Esophagus squamous epithelium (tissue), 5 donors: Measurements from ENCODE around the gene SPAG9. TPM values are rescaled to one million over a fixed set of nuclear protein-coding genes. Genes with fewer than 3 reads are reported as not detected.
A peak's percentile ranks its signal among the peaks of the same experiment; 100 is the strongest.

ENCODE experiments used
- DNase-seq: peaks from one replicate; lab custom pipeline; 2025; lab: John Stamatoyannopoulos, UW
- H3K27ac ChIP-seq, 4 donors: fragments of 200-600 bp; sonication (generic); one replicate each; pipeline ENCODE4 v1.5.1; 2016 to 2019; ENCODE audit warnings: mild to moderate bottlenecking in 1 of 4
- H3K27me3 ChIP-seq, 4 donors: fragments of 200-600 bp; sonication (generic); 1 replicate in 3 of 4; 2 replicates in 1 of 4; pipeline versions ENCODE4 v1.5.1 to v1.6.0; 2017 to 2021; ENCODE audit warnings: antibody characterized with exemption in 1 of 4
- H3K36me3 ChIP-seq, 3 donors: fragments of 200-600 bp; sonication (generic); one replicate each; pipeline ENCODE4 v1.5.1; 2016 to 2019
- H3K4me1 ChIP-seq, 3 donors: fragments of 200-600 bp; sonication (generic); one replicate each; pipeline ENCODE4 v1.5.1; 2017 to 2019
- H3K4me3 ChIP-seq, 4 donors: fragments of 200-600 bp; sonication (generic); 1 replicate in 3 of 4; 2 replicates in 1 of 4; pipeline ENCODE4 v1.5.1; 2016 to 2019; ENCODE audit warnings: mild to moderate bottlenecking in 2 of 4, moderate library complexity in 1 of 4
- H3K9me3 ChIP-seq, 3 donors: fragments of 200-600 bp; sonication (generic); one replicate each; pipeline ENCODE4 v1.5.1; 2016 to 2019
- CTCF ChIP-seq, 6 experiments: fragments of 450-650 bp in 4 of 6; fragments of 200-600 bp in 2 of 6; sonication (generic) in 2 of 6; IDR thresholded peaks; one replicate each; pipeline ENCODE4 v1.5.1; 2016 to 2019; ENCODE audit warnings: antibody characterized with exemption in 6 of 6, mild to moderate bottlenecking in 4 of 6, moderate library complexity in 4 of 6
- POLR2A ChIP-seq, 4 donors: fragments of 450-650 bp; IDR thresholded peaks; one replicate each; pipeline ENCODE4 v1.6.1; 2017; ENCODE audit warnings: antibody characterized with exemption in 4 of 4, mild to moderate bottlenecking in 4 of 4, moderate library complexity in 3 of 4
- WGBS, 2 donors: methylation state at CpG; one replicate each; pipeline ENCODE4 v1.1.5; 2018; 5-methylcytosine and 5-hydroxymethylcytosine counted together
- intact Hi-C: fragments of 100-400 bp; cut with DNase I; formaldehyde crosslinking; loops from one replicate; pipeline ENCODE4 v1.15.0; 2022
- total RNA-seq, 4 donors: library from RNA; depleted of rRNA; stranded (reverse); fragments of >200 nt; gene quantifications; one replicate each; pipeline ENCODE4 v1.1.0, GENCODE V29; 2016
- donor health status: DM: yes; HTN: yes; CAD: no.

The SPAG9 gene
- total RNA-seq, 4 donors from 2014 or later = 25.6 to 88.5 (median 49.9) TPM

GRCh38 chr17:50961282-50962220, 159.1 kb downstream of the SPAG9 start:
- Histone ChIP-seq H3K4me1 (peaks cover 0 to 10% (median 0%) of the 10 kb centered on the region in 3 donors), H3K4me3 (no peak overlapping the region), H3K9me3 (no peaks in the 10 kb centered on the region), H3K36me3 (peaks cover 0 to 78% (median 0%) of the 10 kb centered on the region in 3 donors), H3K27ac (peak overlapping the region in 1 of 4 donors; percentile 5), H3K27me3 (no peaks in the 10 kb centered on the region)
- DNase-seq = no peak
- WGBS, 2 donors = 90% methylated on average over 8 to 9 of the region's 9 CpGs
- TF ChIP-seq POLR2A (IDR thresholded peaks at IDR 0.05) (no peak), CTCF (IDR thresholded peaks at IDR 0.05) (no peak)
- intact Hi-C loops = no loop called here

- WGBS, 2 donors = 97 to 100% methylated on average over 2 of the region's 2 CpGs
Measured at GRCh38 chr17:50959341-50959740, 161.3 kb downstream of the SPAG9 start.

GRCh38 chr17:50957600-50958575, 162.8 kb downstream of the SPAG9 start:
- Histone ChIP-seq H3K27me3 (no peaks in the 10 kb centered on the region), H3K9me3 (no peaks in the 10 kb centered on the region), H3K4me1 (peaks cover 10 to 38% (median 23%) of the 10 kb centered on the region in 3 donors), H3K27ac (peak overlapping the region in 1 of 4 donors; percentile 28), H3K4me3 (no peak overlapping the region), H3K36me3 (peaks cover 0 to 42% (median 0%) of the 10 kb centered on the region in 3 donors)
- intact Hi-C loops = loop anchor here (5.0 to 10.0 kb wide), 2 partner anchors 106 to 173 kb away; no protein-coding TSS in a partner anchor
- WGBS, 2 donors = 75 to 81% methylated on average over 10 to 12 of the region's 15 CpGs
- no peak for TF ChIP-seq CTCF (IDR thresholded peaks at IDR 0.05)
- no peak for TF ChIP-seq POLR2A (IDR thresholded peaks at IDR 0.05)
- DNase-seq = no peak

More at GRCh38 chr17:50959341-50959740, 161.3 kb downstream of the SPAG9 start:
- TF ChIP-seq POLR2A (IDR thresholded peaks at IDR 0.05) (no peak), CTCF (IDR thresholded peaks at IDR 0.05) (no peak)
- no peak for DNase-seq
- intact Hi-C loops = loop anchor here (5.0 to 10.0 kb wide), 2 partner anchors 107 to 175 kb away; no protein-coding TSS in a partner anchor
- H3K4me3 ChIP-seq = no peak overlapping the region
- H3K27me3 ChIP-seq = no peaks in the 10 kb centered on the region
- no peaks in the 10 kb centered on the region for H3K9me3 ChIP-seq
- no peak overlapping the region for H3K27ac ChIP-seq
- H3K4me1 ChIP-seq = peaks cover 4 to 27% (median 14%) of the 10 kb centered on the region in 3 donors
- peaks cover 0 to 56% (median 0%) of the 10 kb centered on the region in 3 donors for H3K36me3 ChIP-seq

- DNase-seq = no peak
- Histone ChIP-seq H3K4me3 (no peak overlapping the region), H3K36me3 (peaks cover 0 to 33% (median 0%) of the 10 kb centered on the region in 3 donors), H3K27me3 (no peaks in the 10 kb centered on the region), H3K9me3 (no peaks in the 10 kb centered on the region), H3K4me1 (peaks cover 12 to 44% (median 23%) of the 10 kb centered on the region in 3 donors), H3K27ac (peak overlapping the region in 3 of 4 donors; percentile 37 to 77 (median 57))
- 40 to 43% methylated on average over 6 to 11 of the region's 13 CpGs for WGBS, 2 donors
- intact Hi-C loops = loop anchor here (5.0 to 10.0 kb wide), 2 partner anchors 105 to 172 kb away; no protein-coding TSS in a partner anchor
- TF ChIP-seq CTCF (IDR thresholded peaks at IDR 0.05) (peak; percentile 54 to 83 (median 72)), POLR2A (IDR thresholded peaks at IDR 0.05) (no peak)
Measured at GRCh38 chr17:50956750-50957523, 163.7 kb downstream of the SPAG9 start.
